ENCODE results near the gene GRM7.

Gene GRM7

GRCh38 chr3:6985848-6986247 is 124.9 kb downstream of the GRM7 start:
- no peak for DNase-seq

GRCh38 chr3:6989608-6990291 is 128.8 kb downstream of the GRM7 start:
- DNase-seq: peak; percentile 1

GRCh38 chr3:6994081-6994668 is 133.3 kb downstream of the GRM7 start:
- DNase-seq: no peak

GRCh38 chr3:7000501-7000900 is 139.6 kb downstream of the GRM7 start:
- DNase-seq: no peak

GRCh38 chr3:7001370-7001769 is 140.5 kb downstream of the GRM7 start:
- DNase-seq: no peak

GRCh38 chr3:7015683-7016440 is 154.9 kb downstream of the GRM7 start:
- no peak for DNase-seq

GRCh38 chr3:7025581-7026300 is 164.8 kb downstream of the GRM7 start:
- DNase-seq: no peak

GRCh38 chr3:7029562-7029961 is 168.6 kb downstream of the GRM7 start:
- no peak for DNase-seq

GRCh38 chr3:7038394-7038793 is 177.5 kb downstream of the GRM7 start:
- DNase-seq: no peak

- no peak for DNase-seq
Observed at GRCh38 chr3:7062714-7063113, 201.8 kb downstream of the GRM7 start.

GRCh38 chr3:7070461-7070860 is 209.5 kb downstream of the GRM7 start:
- no peak for DNase-seq

- no peak for DNase-seq
Observed at GRCh38 chr3:7074217-7074616, 213.3 kb downstream of the GRM7 start.

- DNase-seq: no peak
Observed at GRCh38 chr3:7075117-7075516, 214.2 kb downstream of the GRM7 start.

- no peak for DNase-seq
Observed at GRCh38 chr3:7075901-7076300, 215.0 kb downstream of the GRM7 start.

GRCh38 chr3:7082244-7082643 is 221.3 kb downstream of the GRM7 start:
- DNase-seq: no peak

- no peak for DNase-seq
Observed at GRCh38 chr3:7086417-7086816, 225.5 kb downstream of the GRM7 start.

- no peak for DNase-seq
Observed at GRCh38 chr3:7095116-7095515, 234.2 kb downstream of the GRM7 start.

- DNase-seq: no peak
Observed at GRCh38 chr3:7100136-7100535, 239.2 kb downstream of the GRM7 start.

GRCh38 chr3:7106635-7107034 is 245.7 kb downstream of the GRM7 start:
- no peak for DNase-seq

- DNase-seq: no peak
Observed at GRCh38 chr3:7112523-7113056, 251.7 kb downstream of the GRM7 start.

- no peak for DNase-seq
Observed at GRCh38 chr3:7144697-7145308, 283.9 kb downstream of the GRM7 start.

- no peak for DNase-seq
Observed at GRCh38 chr3:7146529-7146928, 285.6 kb downstream of the GRM7 start.

GRCh38 chr3:7158516-7158915 is 297.6 kb downstream of the GRM7 start:
- DNase-seq: no peak
